NB4 (cell line): ENCODE measurements around the gene PXMP4.

Experiments used
- MYC ChIP-seq: IDR thresholded peaks from 2 replicates; pipeline ENCODE4 v1.6.1; 2011; ENCODE audit warnings: low read depth, low read length
- POLR2A ChIP-seq: IDR thresholded peaks from 2 replicates; pipeline ENCODE4 v1.6.1; 2011; ENCODE audit warnings: mild to moderate bottlenecking; ENCODE audit not compliant: insufficient read length; ENCODE audit errors: extremely low read depth
- TF ChIP-seq, protein P1 (sequence below): IDR thresholded peaks from one replicate; pipeline ENCODE4 v1.5.1; 2012; ENCODE audit warnings: low read depth, low read length

DNA sequence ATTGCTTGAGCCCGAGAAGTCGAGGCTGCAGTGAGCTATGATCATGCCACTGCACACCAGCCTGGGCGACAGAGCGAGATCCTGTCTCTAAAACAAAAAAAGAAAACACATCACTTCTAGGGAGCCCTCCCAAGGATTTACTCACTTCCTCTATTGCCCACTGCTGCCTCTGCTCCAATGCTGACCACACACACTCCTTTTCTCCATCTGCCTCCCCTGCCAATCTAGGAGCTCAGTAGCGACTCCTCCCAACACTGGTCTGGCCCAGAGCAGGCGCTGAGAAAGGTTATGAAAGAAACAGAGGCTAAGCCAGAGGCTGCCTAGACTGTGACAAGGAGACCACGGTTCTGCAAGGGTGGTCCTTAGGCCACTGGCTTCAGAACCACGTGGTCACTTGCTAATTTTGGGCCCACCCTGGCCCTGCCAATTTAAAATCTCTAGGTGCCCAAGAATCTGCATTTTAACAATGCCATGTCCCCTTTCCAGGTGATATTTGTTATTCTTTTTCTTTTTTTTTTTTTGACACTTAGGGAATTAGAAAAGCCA, 32.7 kb downstream of the PXMP4 start:
- TF ChIP-seq, protein P1, sequence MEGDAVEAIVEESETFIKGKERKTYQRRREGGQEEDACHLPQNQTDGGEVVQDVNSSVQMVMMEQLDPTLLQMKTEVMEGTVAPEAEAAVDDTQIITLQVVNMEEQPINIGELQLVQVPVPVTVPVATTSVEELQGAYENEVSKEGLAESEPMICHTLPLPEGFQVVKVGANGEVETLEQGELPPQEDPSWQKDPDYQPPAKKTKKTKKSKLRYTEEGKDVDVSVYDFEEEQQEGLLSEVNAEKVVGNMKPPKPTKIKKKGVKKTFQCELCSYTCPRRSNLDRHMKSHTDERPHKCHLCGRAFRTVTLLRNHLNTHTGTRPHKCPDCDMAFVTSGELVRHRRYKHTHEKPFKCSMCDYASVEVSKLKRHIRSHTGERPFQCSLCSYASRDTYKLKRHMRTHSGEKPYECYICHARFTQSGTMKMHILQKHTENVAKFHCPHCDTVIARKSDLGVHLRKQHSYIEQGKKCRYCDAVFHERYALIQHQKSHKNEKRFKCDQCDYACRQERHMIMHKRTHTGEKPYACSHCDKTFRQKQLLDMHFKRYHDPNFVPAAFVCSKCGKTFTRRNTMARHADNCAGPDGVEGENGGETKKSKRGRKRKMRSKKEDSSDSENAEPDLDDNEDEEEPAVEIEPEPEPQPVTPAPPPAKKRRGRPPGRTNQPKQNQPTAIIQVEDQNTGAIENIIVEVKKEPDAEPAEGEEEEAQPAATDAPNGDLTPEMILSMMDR: no peak
- TF ChIP-seq POLR2A (no peak), MYC (no peak; the same call in 1 of the 2 replicates)
